ENCODE measurements around the gene MMP28.

Gene MMP28

GRCh38 chr17:35729405-35729833 lies 66.0 kb downstream of the MMP28 start:
- TF ChIP-seq CTCF (IDR thresholded peaks at IDR 0.05; ENCODE audit: insufficient read depth, missing control alignments): no peak
- DNase-seq (ENCODE audit: insufficient read length, low spot score): no peak
- FAIRE-seq: no peak

GRCh38 chr17:35728551-35728950 lies 66.9 kb downstream of the MMP28 start:
- DNase-seq (ENCODE audit: insufficient read length, low spot score) (no peak), FAIRE-seq (no peak)
- no peak for TF ChIP-seq CTCF (IDR thresholded peaks at IDR 0.05; ENCODE audit: insufficient read depth, missing control alignments)

DNA sequence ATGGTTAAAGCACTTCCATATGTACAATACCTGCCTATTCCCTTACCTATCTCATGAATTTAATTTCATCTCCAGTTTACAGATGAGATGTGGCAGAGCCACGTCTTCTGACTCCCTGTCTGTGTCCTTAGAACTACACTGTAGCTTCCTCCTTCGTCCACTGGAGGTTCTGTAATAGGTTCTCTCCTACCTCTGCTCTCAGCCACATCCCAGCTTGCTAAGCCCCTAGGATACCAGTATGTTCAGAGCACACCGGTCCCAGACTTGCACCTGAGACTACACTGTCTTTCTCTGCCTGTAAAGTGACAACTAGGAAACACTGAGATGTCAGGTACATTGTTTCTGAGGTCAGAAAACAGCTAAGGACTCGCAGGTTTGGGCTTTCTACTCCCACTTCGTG lies 67.8 kb downstream of the MMP28 start:
- FAIRE-seq (no peak), DNase-seq (ENCODE audit: insufficient read length, low spot score) (no peak)
- TF ChIP-seq CTCF (IDR thresholded peaks at IDR 0.05; ENCODE audit: insufficient read depth, missing control alignments): no peak

- FAIRE-seq (no peak), DNase-seq (ENCODE audit: insufficient read length, low spot score) (no peak)
- no peak for TF ChIP-seq CTCF (IDR thresholded peaks at IDR 0.05; ENCODE audit: insufficient read depth, missing control alignments)
Observed at GRCh38 chr17:35726953-35727460, 68.4 kb downstream of the MMP28 start.

DNA sequence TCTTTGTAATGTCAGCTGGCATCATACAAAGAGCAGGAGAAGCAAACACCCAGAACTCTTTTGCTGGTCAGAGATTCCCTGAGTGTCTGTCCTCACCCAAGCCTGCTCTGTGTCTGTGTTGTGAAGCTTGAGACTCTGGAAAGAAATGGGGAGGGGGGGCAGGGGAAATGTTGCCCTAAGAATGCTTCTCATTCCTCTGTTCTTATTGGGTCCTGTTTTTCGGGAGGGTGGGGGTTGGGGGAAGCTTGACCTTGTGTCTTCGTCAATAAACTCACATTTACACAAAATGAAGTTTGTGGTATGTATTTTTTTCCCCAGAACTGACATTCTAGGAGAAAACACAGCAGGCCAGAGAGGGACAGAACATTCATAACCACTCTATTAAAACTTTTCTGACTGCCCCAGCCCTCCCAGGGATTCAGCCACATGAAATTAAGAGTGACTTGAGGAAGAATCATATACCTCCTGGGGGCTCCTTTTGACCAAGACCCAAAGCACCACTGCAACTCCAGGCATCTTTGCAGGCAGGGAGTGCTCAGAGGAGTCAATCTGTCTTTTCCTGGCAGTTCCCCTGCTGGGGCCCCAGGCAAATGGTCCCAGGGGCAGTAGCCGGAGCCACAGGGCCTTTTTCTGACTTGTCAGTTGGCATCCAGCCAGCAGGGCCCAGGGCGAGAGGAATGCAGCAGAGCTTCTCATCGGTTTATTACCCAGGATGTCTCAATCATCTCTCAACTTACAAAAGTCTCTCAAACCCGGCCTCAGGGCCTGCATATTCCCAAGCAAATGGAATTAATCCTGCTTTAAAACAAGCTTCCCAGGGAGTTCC lies 69.1 kb downstream of the MMP28 start:
- FAIRE-seq (no peak), DNase-seq (ENCODE audit: insufficient read length, low spot score) (no peak)
- TF ChIP-seq CTCF (IDR thresholded peaks at IDR 0.05; ENCODE audit: insufficient read depth, missing control alignments): no peak

DNA sequence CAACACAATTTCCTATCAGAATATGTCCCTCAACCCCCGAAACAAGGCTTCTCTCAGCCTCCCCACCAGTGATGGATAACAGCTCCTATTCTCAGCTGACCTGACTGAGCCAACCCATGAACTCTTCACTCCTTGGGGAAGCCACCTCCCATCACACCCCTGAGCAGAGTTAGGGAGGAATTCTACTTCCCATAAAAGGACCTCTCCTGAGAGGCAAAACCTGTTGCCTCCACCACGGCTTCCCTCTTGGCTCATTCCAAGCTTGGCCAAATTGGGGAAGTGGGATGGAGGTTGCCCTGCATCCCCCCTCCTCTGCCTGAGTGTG lies 69.7 kb downstream of the MMP28 start:
- FAIRE-seq (no peak), DNase-seq (ENCODE audit: insufficient read length, low spot score) (no peak)
- no peak for TF ChIP-seq CTCF (IDR thresholded peaks at IDR 0.05; ENCODE audit: insufficient read depth, missing control alignments)

DNA sequence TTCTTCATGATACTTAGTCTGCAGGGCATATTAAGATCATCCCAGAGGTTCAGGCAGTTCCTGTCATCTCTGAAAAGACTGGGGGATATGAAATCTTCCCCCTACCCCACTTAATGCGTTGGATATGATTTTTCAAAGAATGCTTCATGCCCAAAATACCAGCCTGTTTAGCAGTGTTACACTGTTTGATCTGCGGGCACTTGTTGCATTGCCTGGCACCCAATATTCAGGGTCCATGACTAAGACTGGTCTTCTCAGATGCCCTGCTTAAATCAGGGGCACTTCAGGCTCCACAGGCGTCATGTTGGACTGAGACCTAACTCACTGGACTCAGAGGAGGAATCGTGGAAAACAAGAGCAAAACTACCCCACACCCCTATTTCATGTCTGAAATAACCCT lies 70.4 kb downstream of the MMP28 start:
- TF ChIP-seq CTCF (IDR thresholded peaks at IDR 0.05; ENCODE audit: insufficient read depth, missing control alignments): no peak
- DNase-seq (ENCODE audit: insufficient read length, low spot score): no peak
- no peak for FAIRE-seq

Data from D721Med (cell line).